Activated B cell treated with CpG ODN at 0.5 μM for 24 hours (primary cell): Measurements from ENCODE around the gene HAUS3. TPM values are rescaled to one million over a fixed set of nuclear protein-coding genes. Genes with fewer than 3 reads are reported as not detected.

Source experiments
- ATAC-seq: fragments of 200-7000 bp; cut with Tn5 transposase; one replicate; pipeline ENCODE4 v1.10.0; 2021; ENCODE audit warnings: low read depth, mild to moderate bottlenecking, moderate library complexity
- CTCF ChIA-PET: fragments of 350-600 bp; sonication (Branson Sonifier 250); formaldehyde crosslinking; loops from one replicate; lab custom pipeline; 2021; ENCODE audit warnings: antibody characterized with exemption; lab: Charles Lee
- POLR2A ChIA-PET: fragments of 350-600 bp; sonication (Branson Sonifier 250); formaldehyde crosslinking; loops from one replicate; lab custom pipeline; 2021; ENCODE audit warnings: antibody characterized with exemption; lab: Charles Lee
- DNase-seq: peaks from one replicate; pipeline ENCODE4 v3.0.0; 2022
- H3K27ac Mint-ChIP-seq: one replicate; pipeline ENCODE4 v1.8.0; 2020; ENCODE audit warnings: mixed read lengths
- H3K27me3 Mint-ChIP-seq: one replicate; pipeline ENCODE4 v1.8.0; 2021; ENCODE audit warnings: mixed read lengths
- H3K36me3 Mint-ChIP-seq: one replicate; pipeline ENCODE4 v1.8.0; 2021; ENCODE audit warnings: low read depth, mixed read lengths
- H3K4me1 Mint-ChIP-seq: one replicate; pipeline ENCODE4 v1.8.0; 2021; ENCODE audit warnings: mixed read lengths
- H3K4me3 Mint-ChIP-seq: one replicate; pipeline ENCODE4 v1.8.0; 2020; ENCODE audit warnings: mild to moderate bottlenecking, mixed read lengths
- H3K9me3 Mint-ChIP-seq: one replicate; pipeline ENCODE4 v1.8.0; 2020; ENCODE audit warnings: mixed read lengths
- intact Hi-C: fragments of 100-400 bp; cut with micrococcal nuclease; formaldehyde crosslinking; loops from one replicate; pipeline ENCODE4 v1.15.1; 2024
- total RNA-seq: library from RNA; stranded (reverse); gene quantifications from 2 replicates; pipeline ENCODE4 v1.2.3, GENCODE V29; 2022
- TF ChIP-seq, protein P1 (sequence below): fragments of 200-600 bp; IDR thresholded peaks from one replicate; pipeline ENCODE4 v1.8.0; 2022; ENCODE audit warnings: antibody characterized with exemption, mild to moderate bottlenecking

HAUS3 gene
- total RNA-seq, 1 donor from 2014 or later = 17.9 TPM

DNA sequence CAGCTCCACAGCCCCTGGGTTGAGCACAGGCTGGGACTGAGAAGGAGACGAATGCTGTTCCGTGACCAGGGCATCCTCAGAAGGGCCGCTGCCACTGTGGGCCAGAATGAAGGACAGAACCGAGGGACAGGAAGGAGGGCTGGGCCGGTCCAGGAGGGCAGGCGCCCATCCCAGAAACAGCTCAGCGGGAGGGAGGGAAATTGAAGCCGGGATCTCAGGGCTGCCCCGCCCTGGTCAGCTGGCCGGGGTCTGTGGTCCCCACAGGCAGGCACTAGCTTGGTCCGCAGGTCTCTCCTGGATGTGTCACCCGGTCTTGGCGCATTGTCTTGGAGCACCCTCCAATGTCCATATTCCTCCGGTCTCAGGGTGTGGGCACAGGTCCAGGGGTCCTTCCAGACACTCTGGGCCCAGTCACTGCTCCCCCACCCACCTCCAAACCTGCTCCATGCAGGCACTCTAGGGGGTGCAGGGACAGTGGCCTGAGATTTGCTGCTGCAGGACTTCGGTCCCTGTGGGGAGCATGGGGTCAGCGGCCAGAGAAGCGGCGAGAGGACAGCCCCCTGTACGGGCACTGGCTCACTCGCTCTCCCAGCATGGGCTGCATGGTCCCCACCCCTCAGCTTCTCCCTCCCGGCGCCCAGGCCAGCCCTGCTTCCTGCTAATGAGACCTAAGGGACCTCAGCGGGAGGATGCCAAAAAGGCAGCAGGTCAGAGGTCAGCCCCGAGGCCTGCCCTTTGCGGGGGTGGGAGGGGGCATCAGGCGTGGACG, 43.9 kb upstream of the HAUS3 start:
- ChIA-PET CTCF (no interaction called here), POLR2A (interaction anchor here (0.5 kb wide), 1 partner anchor 9 kb away, joined by 3 read pairs; no protein-coding TSS in a partner anchor)
- TF ChIP-seq, protein P1, sequence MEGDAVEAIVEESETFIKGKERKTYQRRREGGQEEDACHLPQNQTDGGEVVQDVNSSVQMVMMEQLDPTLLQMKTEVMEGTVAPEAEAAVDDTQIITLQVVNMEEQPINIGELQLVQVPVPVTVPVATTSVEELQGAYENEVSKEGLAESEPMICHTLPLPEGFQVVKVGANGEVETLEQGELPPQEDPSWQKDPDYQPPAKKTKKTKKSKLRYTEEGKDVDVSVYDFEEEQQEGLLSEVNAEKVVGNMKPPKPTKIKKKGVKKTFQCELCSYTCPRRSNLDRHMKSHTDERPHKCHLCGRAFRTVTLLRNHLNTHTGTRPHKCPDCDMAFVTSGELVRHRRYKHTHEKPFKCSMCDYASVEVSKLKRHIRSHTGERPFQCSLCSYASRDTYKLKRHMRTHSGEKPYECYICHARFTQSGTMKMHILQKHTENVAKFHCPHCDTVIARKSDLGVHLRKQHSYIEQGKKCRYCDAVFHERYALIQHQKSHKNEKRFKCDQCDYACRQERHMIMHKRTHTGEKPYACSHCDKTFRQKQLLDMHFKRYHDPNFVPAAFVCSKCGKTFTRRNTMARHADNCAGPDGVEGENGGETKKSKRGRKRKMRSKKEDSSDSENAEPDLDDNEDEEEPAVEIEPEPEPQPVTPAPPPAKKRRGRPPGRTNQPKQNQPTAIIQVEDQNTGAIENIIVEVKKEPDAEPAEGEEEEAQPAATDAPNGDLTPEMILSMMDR = no peak
- H3K4me3 Mint-ChIP-seq = no peak overlapping the region
- no peak overlapping the region for H3K27ac Mint-ChIP-seq
- peaks cover 33% of the 10 kb centered on the region for H3K4me1 Mint-ChIP-seq
- no peak for ATAC-seq
- DNase-seq = no peak
- H3K27me3 Mint-ChIP-seq = no peaks in the 10 kb centered on the region
- H3K36me3 Mint-ChIP-seq = no peaks in the 10 kb centered on the region
- intact Hi-C loops = no loop called here
- no peaks in the 10 kb centered on the region for H3K9me3 Mint-ChIP-seq

DNA sequence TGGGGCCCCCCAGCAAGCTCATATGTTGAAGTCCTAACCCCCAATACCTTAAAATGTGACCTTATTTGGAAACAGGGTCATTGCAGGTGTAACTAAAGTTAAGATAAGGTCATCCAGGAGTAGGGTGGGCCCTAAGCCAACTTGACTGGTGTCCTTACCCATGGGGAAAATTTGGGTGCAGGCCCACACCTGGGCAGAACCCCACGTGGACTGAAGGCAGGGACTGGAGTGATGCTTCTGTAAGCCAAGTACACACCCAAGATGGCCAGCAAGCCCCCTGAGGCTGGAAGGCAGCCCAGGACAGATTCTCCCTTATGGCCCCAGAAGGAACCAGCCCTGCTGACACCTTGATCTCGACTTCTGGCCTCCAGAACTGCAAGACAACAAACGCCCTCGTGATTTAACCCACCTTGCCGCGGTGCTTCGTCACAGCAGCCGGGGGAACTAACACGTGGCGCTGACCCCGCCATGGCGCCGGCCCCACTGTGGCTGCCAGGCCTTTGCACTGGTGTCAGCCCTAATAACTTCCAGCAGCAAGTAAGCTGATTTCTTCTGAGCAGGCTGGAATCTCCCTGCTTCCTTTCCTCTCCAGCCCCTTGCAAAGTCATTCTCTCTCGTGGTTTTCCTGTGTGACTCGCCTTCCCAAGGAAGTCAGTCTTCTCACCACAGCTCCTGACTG, 43.2 kb upstream of the HAUS3 start:
- no peaks in the 10 kb centered on the region for H3K27me3 Mint-ChIP-seq
- no peak overlapping the region for H3K4me3 Mint-ChIP-seq
- DNase-seq = no peak
- POLR2A ChIA-PET = interaction anchor here (0.5 kb wide), 1 partner anchor 9 kb away, joined by 3 read pairs; no protein-coding TSS in a partner anchor
- no peak for ATAC-seq
- intact Hi-C loops = loop anchor here (5.0 kb wide), 1 partner anchor 107 kb away; no protein-coding TSS in a partner anchor
- no peak overlapping the region for H3K27ac Mint-ChIP-seq
- CTCF ChIA-PET = no interaction called here
- H3K9me3 Mint-ChIP-seq = no peaks in the 10 kb centered on the region
- H3K4me1 Mint-ChIP-seq = peaks cover 33% of the 10 kb centered on the region
- TF ChIP-seq, protein P1 = no peak
- H3K36me3 Mint-ChIP-seq = no peaks in the 10 kb centered on the region

DNA sequence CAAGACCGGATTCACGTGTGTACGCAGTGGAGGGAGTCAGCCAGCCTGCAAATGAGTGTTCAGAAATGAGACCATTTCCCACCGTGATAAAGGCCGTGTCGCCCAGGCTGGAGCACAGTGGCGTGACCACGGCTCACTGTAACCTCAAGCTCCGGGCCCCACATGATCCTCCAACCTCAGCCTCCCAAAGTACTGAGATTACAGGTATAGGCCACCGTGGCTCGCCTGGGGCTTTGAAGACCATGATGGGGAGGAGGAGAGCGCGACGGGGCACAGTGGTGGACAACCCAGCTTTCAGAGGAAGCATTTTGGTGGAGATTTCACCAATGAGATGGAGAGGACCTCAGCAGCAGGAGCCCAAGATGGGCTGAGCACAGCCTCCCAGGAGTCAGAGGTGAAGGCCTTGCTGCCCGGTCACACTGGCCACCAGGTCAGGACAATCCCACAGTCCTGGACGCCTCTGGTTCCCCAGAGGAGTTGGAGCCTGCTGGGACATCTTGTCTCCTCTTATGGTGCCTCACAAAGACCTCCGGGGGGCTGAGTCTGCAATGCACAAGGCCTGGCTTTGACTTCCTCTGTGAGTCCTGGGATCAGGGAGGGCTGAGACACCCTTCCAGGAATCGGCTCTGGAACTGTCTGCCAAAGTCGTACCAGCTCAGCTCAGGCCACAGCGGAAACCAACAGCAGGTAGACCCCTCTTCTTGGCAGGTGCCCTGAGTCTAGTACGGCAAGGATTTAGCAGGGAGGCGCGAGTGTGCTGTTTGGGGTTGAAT, 42.4 kb upstream of the HAUS3 start:
- CTCF ChIA-PET = no interaction called here
- no peaks in the 10 kb centered on the region for H3K9me3 Mint-ChIP-seq
- H3K27me3 Mint-ChIP-seq = no peaks in the 10 kb centered on the region
- no peak overlapping the region for H3K4me3 Mint-ChIP-seq
- no peaks in the 10 kb centered on the region for H3K36me3 Mint-ChIP-seq
- ATAC-seq (no peak), DNase-seq (no peak)
- H3K27ac Mint-ChIP-seq = no peak overlapping the region
- peaks cover 35% of the 10 kb centered on the region for H3K4me1 Mint-ChIP-seq
- intact Hi-C loops = loop anchor here (5.0 kb wide), 1 partner anchor 108 kb away; no protein-coding TSS in a partner anchor
- TF ChIP-seq, protein P1 = no peak
- POLR2A ChIA-PET = no interaction called here

DNA sequence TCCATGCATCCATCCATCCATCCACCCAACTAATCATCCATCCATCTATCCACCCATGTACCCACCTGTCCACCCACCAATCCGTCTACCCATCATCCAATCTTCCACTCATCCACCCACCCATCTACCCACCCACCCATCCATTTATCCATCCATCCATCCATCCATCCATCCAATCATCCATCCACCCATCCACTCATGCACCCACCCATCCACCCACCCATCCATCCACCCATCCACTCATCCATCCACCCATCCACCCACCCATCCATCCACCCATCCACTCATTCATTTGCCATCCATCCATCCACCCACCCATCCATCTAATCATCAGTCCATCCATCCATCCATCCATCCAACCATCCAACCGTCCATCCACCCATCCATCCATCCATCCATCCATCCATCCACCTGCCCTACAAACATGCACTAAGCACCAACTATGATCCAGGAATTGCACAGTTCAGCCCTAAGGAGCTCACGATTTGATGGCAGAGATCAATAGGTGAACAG, 41.3 kb upstream of the HAUS3 start:
- Mint-ChIP-seq H3K27me3 (no peaks in the 10 kb centered on the region), H3K27ac (no peak overlapping the region), H3K4me3 (no peak overlapping the region), H3K9me3 (no peaks in the 10 kb centered on the region), H3K4me1 (peaks cover 35% of the 10 kb centered on the region), H3K36me3 (no peaks in the 10 kb centered on the region)
- CTCF ChIA-PET = no interaction called here
- intact Hi-C loops = loop anchor here (5.0 kb wide), 1 partner anchor 109 kb away; no protein-coding TSS in a partner anchor
- POLR2A ChIA-PET = interaction anchor here (0.6 to 1.9 kb wide), 2 partner anchors 10 to 20 kb away, joined by 5 to 36 read pairs; partner anchors contain the start of gene MXD4
- DNase-seq (no peak), ATAC-seq (no peak)
- TF ChIP-seq, protein P1 = no peak
